Erythroblast (primary cell): Measurements from ENCODE around the gene CACNA2D4.

ENCODE experiments used
- DNase-seq, 2 experiments: peaks; one replicate each; lab custom pipeline; 2025; lab: John Stamatoyannopoulos, UW
- GATA1 ChIP-seq: IDR thresholded peaks from 2 replicates; pipeline ENCODE4 v1.6.1; 2011; ENCODE audit warnings: low read depth, mild to moderate bottlenecking, control low read depth, low read length, moderate library complexity
- POLR2A ChIP-seq: IDR thresholded peaks from 2 replicates; pipeline ENCODE4 v1.6.1; 2011; ENCODE audit warnings: mild to moderate bottlenecking, low read length

Gene CACNA2D4

DNA sequence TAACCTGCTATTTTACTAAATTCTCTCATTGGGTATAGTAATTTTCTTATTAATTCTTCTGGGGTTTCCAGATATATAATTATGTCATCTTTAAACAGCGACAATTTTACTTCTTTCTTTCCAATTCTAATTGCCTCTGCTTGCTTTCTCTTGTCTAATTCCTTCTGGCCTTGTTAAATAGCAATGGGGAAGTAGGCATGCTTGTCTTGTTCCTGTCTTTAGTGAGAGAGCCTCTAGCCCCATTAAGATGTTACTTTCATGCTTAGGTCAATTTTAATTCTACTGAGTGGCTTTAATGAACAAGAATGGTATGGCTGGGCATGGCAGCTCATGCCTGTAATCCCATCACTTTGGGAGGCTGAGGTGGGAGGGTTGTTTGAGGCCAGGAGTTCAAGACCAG is 66.4 kb downstream of the CACNA2D4 start:
- TF ChIP-seq POLR2A (no peak), GATA1 (no peak)
- no peak for DNase-seq

DNA sequence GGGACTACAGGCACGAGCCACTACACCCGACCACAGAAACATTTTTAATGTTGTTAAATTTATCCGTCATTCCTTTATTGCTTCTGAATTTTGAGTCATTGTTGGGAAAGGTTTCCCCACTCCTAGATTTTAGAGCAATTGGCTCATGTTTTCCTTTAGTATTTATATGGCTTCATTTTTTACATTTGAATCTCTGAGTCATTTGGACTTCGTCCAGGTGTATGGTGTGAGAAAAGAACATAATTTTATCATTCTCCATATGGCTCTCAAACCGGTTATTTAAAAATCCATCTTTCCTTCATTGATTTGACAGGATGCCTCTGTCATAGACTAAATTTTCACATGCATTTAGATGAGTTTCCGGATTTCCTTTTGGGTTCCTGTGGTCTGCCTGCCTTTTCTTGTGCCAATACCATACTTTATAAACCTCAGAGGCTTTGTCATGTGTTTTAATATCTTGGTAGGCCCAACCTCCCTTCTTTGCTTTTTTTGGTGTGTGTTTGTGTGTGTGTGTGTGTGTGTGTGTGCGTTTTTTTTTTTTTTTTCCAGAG is 67.2 kb downstream of the CACNA2D4 start:
- TF ChIP-seq POLR2A (no peak), GATA1 (no peak)
- no peak for DNase-seq

GRCh38 chr12:1848745-1849144 is 69.7 kb downstream of the CACNA2D4 start:
- no peak for DNase-seq
- TF ChIP-seq POLR2A (no peak), GATA1 (no peak)

GRCh38 chr12:1848146-1848545 is 70.3 kb downstream of the CACNA2D4 start:
- TF ChIP-seq GATA1, result no peak
- no peak for TF ChIP-seq POLR2A
- no peak for DNase-seq

DNA sequence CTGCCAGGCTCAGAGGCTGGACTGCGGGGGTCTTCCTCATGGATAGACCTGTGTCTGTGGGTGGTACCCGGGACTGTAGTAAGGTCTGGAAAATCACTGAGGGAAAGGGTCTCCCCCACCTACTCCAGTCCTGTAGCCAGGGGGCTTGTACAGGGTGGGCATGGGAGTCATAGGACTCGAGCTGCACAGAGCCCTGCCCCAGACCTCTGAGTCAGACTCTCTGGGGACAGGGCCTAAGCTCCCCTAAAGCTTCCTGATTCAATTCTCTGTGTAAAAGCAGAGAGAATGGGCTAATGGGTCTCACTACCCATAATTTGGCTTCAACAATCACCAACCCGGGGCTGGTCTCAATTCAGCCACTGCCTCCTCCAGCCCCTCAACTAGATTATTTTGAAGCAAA is 71.0 kb downstream of the CACNA2D4 start:
- no peak for TF ChIP-seq GATA1
- TF ChIP-seq POLR2A, result no peak
- DNase-seq, result no peak

DNA sequence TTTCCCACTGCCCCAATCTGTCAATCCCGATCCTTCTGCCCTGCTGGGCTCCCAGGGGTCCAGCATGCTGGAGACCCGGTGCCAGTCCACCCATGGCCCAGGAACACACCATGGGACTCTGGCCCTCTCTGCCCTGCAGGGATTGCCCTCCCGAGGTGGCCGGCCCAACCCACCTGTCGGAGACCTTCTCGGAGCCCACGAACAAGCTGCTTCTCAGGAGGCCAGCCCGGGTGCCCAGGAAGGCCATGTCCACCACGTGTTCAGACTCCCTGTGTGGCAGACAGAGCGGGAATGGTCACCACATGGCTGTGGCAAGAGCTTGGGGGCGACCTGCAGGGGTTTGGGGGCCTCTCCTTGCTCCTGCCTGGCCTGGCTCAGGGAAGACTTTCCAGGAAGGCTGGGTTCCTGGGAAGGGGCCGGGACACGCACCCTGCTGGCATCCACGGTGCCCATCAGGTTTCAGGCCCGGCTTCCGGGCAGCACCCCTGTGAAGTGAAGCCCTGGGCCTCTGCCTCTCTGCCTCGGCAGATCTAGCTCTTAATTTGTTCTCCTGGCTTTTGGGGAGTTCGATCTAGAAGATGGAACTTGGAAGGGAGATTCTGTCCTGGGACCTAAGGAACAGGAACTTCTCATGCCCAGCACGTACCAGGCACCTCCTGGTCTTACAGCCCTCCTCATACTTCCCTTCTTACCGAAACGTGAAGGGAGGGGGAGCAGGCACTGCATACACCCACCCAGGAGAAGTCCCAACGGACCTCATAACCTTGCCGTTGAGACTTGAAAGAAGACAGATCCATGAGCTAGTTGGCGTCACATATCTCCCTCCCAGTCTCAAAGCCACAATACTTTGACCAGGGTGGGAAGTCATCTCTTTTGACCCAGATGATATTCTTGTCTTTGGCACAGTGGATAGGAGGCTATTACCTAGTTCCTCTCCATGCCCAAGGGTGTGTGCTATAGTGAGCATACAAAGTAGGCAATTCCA is 71.7 kb downstream of the CACNA2D4 start:
- DNase-seq, result no peak
- no peak for TF ChIP-seq GATA1
- no peak for TF ChIP-seq POLR2A

DNA sequence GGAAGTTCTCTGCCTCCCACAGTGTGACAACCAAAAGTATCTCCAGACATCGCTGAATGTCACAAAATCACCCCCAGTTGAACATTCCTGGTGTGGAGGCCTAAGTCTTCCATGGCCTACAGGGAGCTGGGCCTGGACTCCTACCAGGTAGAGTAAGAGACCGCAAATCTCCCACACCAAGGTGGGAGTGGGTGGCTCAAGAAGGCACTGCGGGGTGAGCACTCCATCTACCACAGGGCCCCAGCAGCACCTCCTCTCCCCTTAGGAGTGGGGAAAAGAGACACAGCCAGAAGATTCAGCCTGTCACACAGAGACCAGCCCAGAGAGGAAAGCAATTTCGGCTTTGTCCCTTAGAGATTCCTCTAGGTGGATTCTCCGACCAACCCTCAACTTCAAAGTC is 72.6 kb downstream of the CACNA2D4 start:
- TF ChIP-seq GATA1 (no peak), POLR2A (no peak)
- no peak for DNase-seq

- TF ChIP-seq POLR2A (no peak), GATA1 (no peak)
- DNase-seq, result no peak
These were observed 73.0 kb downstream of the CACNA2D4 start for GRCh38 chr12:1845427-1845826.

DNA sequence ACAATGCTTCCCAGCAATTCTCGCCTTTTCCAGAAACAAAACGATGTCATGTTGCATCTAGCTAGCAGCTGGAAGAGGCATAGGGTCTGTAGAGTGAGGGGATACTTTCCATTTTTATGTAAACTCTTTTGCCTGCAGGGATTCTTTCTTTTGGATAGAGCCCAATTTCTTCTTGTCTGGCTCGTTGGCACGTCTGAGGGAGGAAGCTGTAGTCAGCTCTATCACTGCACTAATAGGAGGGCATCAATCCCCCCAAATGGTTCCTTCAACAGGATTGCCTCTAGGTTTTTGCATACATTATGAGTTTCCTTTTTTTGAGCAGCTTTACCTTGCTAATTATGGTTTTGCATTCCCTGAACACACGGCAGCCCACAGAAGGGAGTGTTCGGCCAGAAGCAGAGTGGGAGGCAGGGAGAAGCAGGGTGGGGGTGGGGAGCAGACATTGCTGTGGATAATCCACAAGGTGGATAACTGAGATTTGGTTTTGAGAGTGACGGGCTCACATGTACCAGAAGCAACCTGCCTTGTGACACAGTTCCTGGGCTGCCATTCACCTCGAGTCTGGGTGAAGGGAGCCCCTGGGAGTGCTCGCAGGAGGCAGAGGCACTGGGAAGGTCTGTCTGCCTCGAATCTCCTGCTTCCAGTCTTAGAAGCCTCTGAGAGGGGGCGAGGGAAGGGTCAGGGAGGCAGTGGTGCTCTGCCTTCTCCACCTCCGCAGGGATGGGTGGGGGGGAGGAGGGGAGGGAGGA is 73.6 kb downstream of the CACNA2D4 start:
- no peak for DNase-seq
- TF ChIP-seq POLR2A (no peak), GATA1 (no peak)

DNA sequence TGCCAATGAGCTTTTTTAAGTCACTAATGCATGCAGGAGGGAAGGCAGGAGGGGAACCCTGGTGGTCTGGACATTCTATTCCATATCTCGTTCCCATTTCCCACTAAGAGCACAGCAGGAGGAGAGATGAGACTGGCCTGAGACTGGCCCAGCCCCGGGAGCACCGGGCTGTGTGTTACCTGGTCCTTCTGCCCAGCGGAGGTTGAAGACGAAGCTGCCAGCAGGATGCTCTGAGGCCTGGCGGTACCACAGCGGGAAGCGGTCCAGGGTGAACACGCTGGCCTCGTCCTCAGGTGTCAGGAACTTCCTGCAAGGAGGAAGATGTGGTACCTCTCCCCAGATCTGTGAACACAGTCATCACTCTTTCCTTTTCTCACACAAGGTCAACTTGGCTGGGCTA is 74.2 kb downstream of the CACNA2D4 start:
- no peak for DNase-seq
- TF ChIP-seq GATA1 (no peak), POLR2A (no peak)

DNA sequence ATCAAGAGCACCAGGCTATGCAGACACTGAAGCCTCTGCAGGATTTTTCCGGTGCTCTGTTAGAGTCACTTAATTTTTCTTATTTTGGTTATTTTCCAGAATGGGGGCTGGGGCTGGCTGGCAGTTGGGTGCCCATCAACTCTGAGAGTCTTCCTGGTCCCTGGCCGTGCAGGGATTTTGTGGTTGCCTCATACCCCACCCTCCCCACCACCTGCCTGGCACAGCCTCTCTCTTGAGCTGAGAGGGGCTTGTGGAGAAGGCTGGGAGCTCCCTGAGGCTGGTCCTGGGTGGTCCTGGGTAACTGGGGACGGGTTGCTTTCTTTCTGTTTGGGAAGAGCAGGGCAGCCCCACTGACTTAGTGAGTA is 74.8 kb downstream of the CACNA2D4 start:
- DNase-seq, result no peak
- TF ChIP-seq GATA1, result no peak
- no peak for TF ChIP-seq POLR2A

GRCh38 chr12:1842905-1843640 is 75.4 kb downstream of the CACNA2D4 start:
- TF ChIP-seq POLR2A (no peak), GATA1 (no peak)

GRCh38 chr12:1842183-1842904 is 76.1 kb downstream of the CACNA2D4 start:
- DNase-seq, result no peak
- TF ChIP-seq POLR2A, result no peak
- no peak for TF ChIP-seq GATA1

More at GRCh38 chr12:1842905-1843640, 75.4 kb downstream of the CACNA2D4 start:
- DNase-seq, result no peak
